PC-3 (cell line): ENCODE results near the gene STPG2. TPM values are rescaled to one million over a fixed set of nuclear protein-coding genes. Genes with fewer than 3 reads are reported as not detected.
"Not testable (repeated sequence)": the region's sequence is repeated elsewhere in the genome, so short reads cannot be mapped to it uniquely, and the experiment has no call there.

Source experiments
- ATAC-seq: fragments of 200-7000 bp; cut with Tn5 transposase; 2 replicates; pipeline ENCODE4 v1.9.1; 2020; ENCODE audit warnings: mild to moderate bottlenecking, moderate library complexity
- BruUV-seq: library from RNA; stranded (reverse); fragments of 400-500 nt; replicated peaks from 2 replicates; lab custom pipeline; 2021; lab: Mats Ljungman, UMichigan
- CTCF ChIA-PET: fragments of 300-600 bp; sonication (Branson Sonifier 250); formaldehyde crosslinking; loops from one replicate; lab custom pipeline; 2022; ENCODE audit warnings: antibody characterized with exemption; lab: Charles Lee
- POLR2A ChIA-PET: fragments of 300-600 bp; sonication (Branson Sonifier 250); formaldehyde crosslinking; loops from one replicate; lab custom pipeline; 2022; ENCODE audit warnings: antibody characterized with exemption; ENCODE audit not compliant: unreplicated experiment; lab: Charles Lee
- DNase-seq: peaks from one replicate; pipeline ENCODE4 v3.0.0-alpha.2; 2015
- H2AFZ ChIP-seq: fragments of 300-600 bp; sonication (generic); 2 replicates; pipeline ENCODE4 v1.6.0; 2016; ENCODE audit warnings: antibody characterized with exemption, low read length
- H3F3A ChIP-seq: fragments of 300-600 bp; sonication (generic); one replicate; pipeline ENCODE4 v1.6.0; 2017; ENCODE audit warnings: antibody characterized with exemption, low read length, control low read depth, mild to moderate bottlenecking; ENCODE audit not compliant: unreplicated experiment
- H3K27ac ChIP-seq: fragments of 300-600 bp; sonication (generic); 2 replicates; pipeline ENCODE4 v1.5.1; 2016; ENCODE audit warnings: mild to moderate bottlenecking, low read length
- H3K27me3 ChIP-seq: fragments of 300-600 bp; sonication (generic); 2 replicates; pipeline ENCODE4 v1.6.1; 2016; ENCODE audit warnings: low read length, mixed read lengths
- H3K36me3 ChIP-seq: fragments of 300-600 bp; sonication (generic); 2 replicates; pipeline ENCODE4 v1.6.1; 2016; ENCODE audit warnings: low read depth, mixed run types, low read length, mixed read lengths
- H3K4me1 ChIP-seq: fragments of 300-600 bp; sonication (generic); 2 replicates; pipeline ENCODE4 v1.5.1; 2016; ENCODE audit warnings: low read length; ENCODE audit not compliant: insufficient read depth
- H3K4me2 ChIP-seq: fragments of 300-600 bp; sonication (generic); 2 replicates; pipeline ENCODE4 v1.6.0; 2016; ENCODE audit warnings: low read length
- H3K4me3 ChIP-seq: fragments of 300-600 bp; sonication (generic); 2 replicates; pipeline ENCODE4 v1.5.1; 2016; ENCODE audit warnings: mild to moderate bottlenecking, low read length, mixed read lengths
- H3K79me2 ChIP-seq: fragments of 300-600 bp; sonication (generic); 2 replicates; pipeline ENCODE4 v1.6.1; 2017; ENCODE audit warnings: low read length, mixed read lengths
- H3K9ac ChIP-seq: fragments of 300-600 bp; sonication (generic); 2 replicates; pipeline ENCODE4 v1.6.0; 2016; ENCODE audit warnings: mild to moderate bottlenecking, low read length
- H3K9me2 ChIP-seq: fragments of 300-600 bp; sonication (generic); replicated peaks from 2 replicates; pipeline ENCODE4 v1.6.1; 2016; ENCODE audit warnings: mixed run types, low read length, mixed read lengths
- H3K9me3 ChIP-seq: fragments of 300-600 bp; sonication (generic); 2 replicates; pipeline ENCODE4 v1.6.1; 2016; ENCODE audit warnings: low read length, mixed read lengths
- H4K20me1 ChIP-seq: fragments of 300-600 bp; sonication (generic); 2 replicates; pipeline ENCODE4 v1.6.1; 2016; ENCODE audit warnings: low read length, mixed read lengths
- CTCF ChIP-seq: fragments of 300-600 bp; sonication (generic); conservative IDR thresholded peaks from 2 replicates; pipeline ENCODE4 v1.5.1; 2017; ENCODE audit warnings: antibody characterized with exemption, low read depth, mild to moderate bottlenecking, low read length
- EZH2 ChIP-seq: fragments of 300-600 bp; sonication (generic); IDR thresholded peaks from one replicate; pipeline ENCODE4 v1.6.1; 2017; ENCODE audit warnings: antibody characterized with exemption, mild to moderate bottlenecking, low read length; ENCODE audit not compliant: unreplicated experiment
- EZH2phosphoT487 ChIP-seq: fragments of 300-600 bp; sonication (generic); IDR thresholded peaks from 2 replicates; pipeline ENCODE4 v1.6.1; 2018; ENCODE audit warnings: mild to moderate bottlenecking, antibody characterized with exemption, low read length, borderline replicate concordance
- intact Hi-C: fragments of 100-400 bp; cut with micrococcal nuclease; formaldehyde crosslinking; loops from 2 replicates; pipeline ENCODE4 v1.9.0; 2023
- total RNA-seq: library from RNA; depleted of rRNA; stranded (reverse); fragments of >200 nt; gene quantifications from 2 replicates; pipeline ENCODE4 v1.2.3, GENCODE V29; 2014

Gene STPG2
- total RNA-seq, 1 experiment from 2014 or later, result not detected

- ATAC-seq, result no peak
- TF ChIP-seq EZH2 (no peak), EZH2phosphoT487 (no peak), CTCF (no peak)
- no peak overlapping the region for H2AFZ ChIP-seq
- no peaks in the 10 kb centered on the region for H3K27me3 ChIP-seq
- DNase-seq, result no peak
- H3K27ac ChIP-seq, result no peak overlapping the region
- CTCF ChIA-PET, result no interaction called here
- no peaks in the 10 kb centered on the region for H3K79me2 ChIP-seq
- no peak overlapping the region for H3K4me2 ChIP-seq
- POLR2A ChIA-PET, result no interaction called here
- H3F3A ChIP-seq, result no peaks in the 10 kb centered on the region
- intact Hi-C loops, result loop anchor here (10.0 kb wide), 2 partner anchors 73 to 183 kb away; no protein-coding TSS in a partner anchor
- H3K9me3 ChIP-seq, result no peaks in the 10 kb centered on the region
- no peak overlapping the region for H3K4me3 ChIP-seq
- H3K9me2 ChIP-seq, result no peaks in the 10 kb centered on the region
- H3K36me3 ChIP-seq, result no peaks in the 10 kb centered on the region
- BruUV-seq, result no TSS peak
- H3K4me1 ChIP-seq, result no peaks in the 10 kb centered on the region
- no peaks in the 10 kb centered on the region for H4K20me1 ChIP-seq
- no peak overlapping the region for H3K9ac ChIP-seq
These were observed 231.1 kb downstream of the STPG2 start for GRCh38 chr4:97912156-97912555.

- Histone ChIP-seq H3K36me3 (no peaks in the 10 kb centered on the region), H3K9me2 (no peaks in the 10 kb centered on the region), H3K4me2 (no peak overlapping the region), H4K20me1 (no peaks in the 10 kb centered on the region), H2AFZ (no peak overlapping the region), H3K4me3 (no peak overlapping the region), H3K9me3 (no peaks in the 10 kb centered on the region), H3K9ac (no peak overlapping the region), H3K79me2 (no peaks in the 10 kb centered on the region), H3K27me3 (no peaks in the 10 kb centered on the region), H3F3A (no peaks in the 10 kb centered on the region), H3K27ac (no peak overlapping the region), H3K4me1 (no peaks in the 10 kb centered on the region)
- CTCF ChIA-PET, result no interaction called here
- DNase-seq (no peak), ATAC-seq (no peak)
- no TSS peak for BruUV-seq
- TF ChIP-seq EZH2phosphoT487 (no peak), EZH2 (no peak), CTCF (no peak)
- intact Hi-C loops, result loop anchor here (10.0 kb wide), 2 partner anchors 73 to 183 kb away; no protein-coding TSS in a partner anchor
- POLR2A ChIA-PET, result no interaction called here
These were observed 231.9 kb downstream of the STPG2 start for GRCh38 chr4:97911236-97911906.

- CTCF ChIA-PET, result no interaction called here
- Histone ChIP-seq H3K4me1 (no peaks in the 10 kb centered on the region), H3K79me2 (no peaks in the 10 kb centered on the region), H2AFZ (no peak overlapping the region), H3K27me3 (no peaks in the 10 kb centered on the region), H4K20me1 (no peaks in the 10 kb centered on the region), H3K27ac (no peak overlapping the region), H3K9ac (no peak overlapping the region), H3K9me3 (no peaks in the 10 kb centered on the region), H3K9me2 (no peaks in the 10 kb centered on the region), H3K4me3 (no peak overlapping the region), H3F3A (no peaks in the 10 kb centered on the region), H3K4me2 (no peak overlapping the region), H3K36me3 (no peaks in the 10 kb centered on the region)
- intact Hi-C loops, result loop anchor here (10.0 kb wide), 2 partner anchors 75 to 185 kb away; no protein-coding TSS in a partner anchor
- ATAC-seq (peak; percentile 88), DNase-seq (peak; percentile 60)
- no TSS peak for BruUV-seq
- no peak for TF ChIP-seq EZH2
- peak; percentile 60 for TF ChIP-seq CTCF
- POLR2A ChIA-PET, result no interaction called here
These were observed 233.3 kb downstream of the STPG2 start for GRCh38 chr4:97910005-97910404.

- DNase-seq, CTCF ChIA-PET, BruUV-seq, H3K4me1 ChIP-seq, H3K79me2 ChIP-seq, H3K4me3 ChIP-seq, H4K20me1 ChIP-seq, POLR2A ChIA-PET, H3K36me3 ChIP-seq, H3K9ac ChIP-seq, H3K9me3 ChIP-seq, H3K27me3 ChIP-seq, H2AFZ ChIP-seq, intact Hi-C loops, H3F3A ChIP-seq, H3K4me2 ChIP-seq, H3K9me2 ChIP-seq, ATAC-seq, H3K27ac ChIP-seq: not testable (repeated sequence)
These were observed 239.7 kb downstream of the STPG2 start for GRCh38 chr4:97903436-97904189.
